ENCODE data around the gene C20orf96. TPM values are rescaled to one million over a fixed set of nuclear protein-coding genes. Genes with fewer than 3 reads are reported as not detected.
"Not testable (repeated sequence)": the region's sequence is repeated elsewhere in the genome, so short reads cannot be mapped to it uniquely, and the experiment has no call there.

C20orf96 gene
- total RNA-seq (1 to 10 TPM; 1.2 to 2.2 TPM), polyA plus RNA-seq (1 to 10 TPM in 1 of 2 donors, under 1 TPM in 1; 0.70 to 2.6 TPM)

DNA sequence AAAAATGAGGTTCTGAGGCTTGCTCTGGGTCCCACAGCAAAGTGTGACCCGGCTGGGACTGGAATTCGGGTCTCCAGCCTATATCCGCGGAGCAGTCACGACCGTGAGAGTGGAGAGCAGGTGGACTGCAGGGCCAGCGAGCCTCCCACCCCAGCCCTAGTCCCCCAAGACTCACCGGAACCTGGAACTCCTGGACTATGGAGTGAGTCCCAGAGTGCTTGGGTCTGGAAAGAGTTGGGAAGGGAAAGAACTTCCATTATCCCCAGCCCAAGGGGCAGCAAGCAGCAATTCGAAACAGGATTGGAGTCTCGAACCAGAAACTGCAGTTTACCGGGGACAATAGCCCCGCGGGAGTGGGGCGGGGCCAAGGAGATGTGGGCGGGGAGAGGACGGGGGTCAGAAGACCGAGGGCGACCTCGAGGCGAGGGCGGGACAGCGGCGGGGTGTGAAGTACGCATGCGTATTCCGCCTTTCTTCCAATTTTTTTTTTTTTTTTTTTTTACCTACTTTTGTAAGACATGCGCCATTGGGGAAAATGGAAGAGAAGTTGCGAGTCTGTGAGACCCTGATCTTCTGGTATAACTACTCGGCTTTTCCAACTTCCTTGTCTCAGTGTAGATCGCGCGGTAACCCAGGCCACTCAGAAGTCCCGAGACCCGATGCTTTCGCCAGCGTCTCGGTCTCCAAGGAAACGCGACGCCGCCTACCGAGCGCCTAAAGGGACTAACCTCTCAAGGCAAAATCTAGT is at the start of gene C20orf96:
Gene C20orf96, minus strand, starts transcription at position 667 of the 748 bp plus-strand sequence. Its CDS starts 140 bp downstream, at position 527.
- H3K27ac ChIP-seq (ENCODE audit: low read depth in 1 of 2, low read length in 2 of 2), result peak within 1 kb of the TSS; percentile 42 to 55
- H3K4me1 ChIP-seq (ENCODE audit: control insufficient read depth in 4 of 4, insufficient read depth in 4 of 4, low read length in 3 of 4), result peaks cover 0 to 19% (median 12%) of the 10 kb centered on the region in 4 donors
- peak; percentile 52 for TF ChIP-seq YY1 (IDR thresholded peaks at IDR 0.05)
- peak; percentile 43 for TF ChIP-seq NR2F2 (IDR thresholded peaks at IDR 0.05)
- TF ChIP-seq RAD21 (IDR thresholded peaks at IDR 0.05), result peak in 1 of 2 donors; percentile 8
- no peak for TF ChIP-seq FOXA2 (IDR thresholded peaks at IDR 0.05)
- TF ChIP-seq, protein P1, sequence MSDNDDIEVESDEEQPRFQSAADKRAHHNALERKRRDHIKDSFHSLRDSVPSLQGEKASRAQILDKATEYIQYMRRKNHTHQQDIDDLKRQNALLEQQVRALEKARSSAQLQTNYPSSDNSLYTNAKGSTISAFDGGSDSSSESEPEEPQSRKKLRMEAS (IDR thresholded peaks at IDR 0.05), result peak; percentile 34
- no peak for TF ChIP-seq HNF4G (IDR thresholded peaks at IDR 0.05)
- TF ChIP-seq EGR1 (IDR thresholded peaks at IDR 0.05; ENCODE audit: low read depth in 2 of 2), result no peak
- TF ChIP-seq REST (IDR thresholded peaks at IDR 0.05), result peak; percentile 33
- TF ChIP-seq GABPA (IDR thresholded peaks at IDR 0.05 in 1 of 2, conservative IDR thresholded peaks at IDR 0.05 in 1 of 2), result peak in 1 of 2 donors; percentile 27
- peak; percentile 48 for TF ChIP-seq SP1 (IDR thresholded peaks at IDR 0.05)
- peak; percentile 69 to 74 for TF ChIP-seq RXRA (IDR thresholded peaks at IDR 0.05)
- TF ChIP-seq JUND (IDR thresholded peaks at IDR 0.05), result peak in 1 of 2 donors; percentile 31
- peak; percentile 21 for TF ChIP-seq CTCF (IDR thresholded peaks at IDR 0.05; ENCODE audit: low read depth, low read length, missing input control)
- no peak for TF ChIP-seq FOXA1 (IDR thresholded peaks at IDR 0.05)
- TF ChIP-seq ZBTB33 (IDR thresholded peaks at IDR 0.05), result peak; percentile 89
- peak; percentile 31 to 62 for TF ChIP-seq HNF4A (conservative IDR thresholded peaks at IDR 0.05)
- no peak for TF ChIP-seq TAF1 (conservative IDR thresholded peaks at IDR 0.05)
- under 1% methylated on average over 43 of the region's 43 CpGs for WGBS
- no peaks in the 10 kb centered on the region for H3K36me3 ChIP-seq (ENCODE audit: control insufficient read depth in 4 of 4, insufficient read depth in 3 of 4, low read depth in 1 of 4, low read length in 3 of 4)
- H3K9ac ChIP-seq (ENCODE audit: low read depth in 1 of 2, low read length in 2 of 2), result peak within 1 kb of the TSS; percentile 30 to 81
- no peaks in the 10 kb centered on the region for H3K9me3 ChIP-seq (ENCODE audit: control insufficient read depth in 4 of 4, low read length in 3 of 4)
- H3K27me3 ChIP-seq (ENCODE audit: control insufficient read depth in 4 of 4, insufficient read depth in 4 of 4, low read length in 3 of 4), result no peaks in the 10 kb centered on the region
- peak within 1 kb of the TSS; percentile 78 to 84 (median 79) for H3K4me3 ChIP-seq (ENCODE audit: low read depth in 1 of 3, low read length in 3 of 3)
- peak; percentile 90 for DNase-seq (ENCODE audit: low spot score)

GRCh38 chr20:336040-336439 is 45.5 kb upstream of the C20orf96 start:
- not testable (repeated sequence) for H3K4me1 ChIP-seq (ENCODE audit: control insufficient read depth in 4 of 4, insufficient read depth in 4 of 4, low read length in 3 of 4); H3K4me3 ChIP-seq (ENCODE audit: low read depth in 1 of 3, low read length in 3 of 3); DNase-seq (ENCODE audit: low spot score); H3K9ac ChIP-seq (ENCODE audit: low read depth in 1 of 2, low read length in 2 of 2); H3K27me3 ChIP-seq (ENCODE audit: control insufficient read depth in 4 of 4, insufficient read depth in 4 of 4, low read length in 3 of 4); H3K36me3 ChIP-seq (ENCODE audit: control insufficient read depth in 4 of 4, insufficient read depth in 3 of 4, low read depth in 1 of 4, low read length in 3 of 4); H3K27ac ChIP-seq (ENCODE audit: low read depth in 1 of 2, low read length in 2 of 2); H3K9me3 ChIP-seq (ENCODE audit: control insufficient read depth in 4 of 4, low read length in 3 of 4)
- WGBS, result 100% methylated on average over 1 of the region's 1 CpG
